Immature natural killer cell (primary cell): Measurements from ENCODE around the gene MRGPRX1. TPM values are rescaled to one million over a fixed set of nuclear protein-coding genes. Genes with fewer than 3 reads are reported as not detected.
"Not testable (repeated sequence)": the region's sequence is repeated elsewhere in the genome, so short reads cannot be mapped to it uniquely, and the experiment has no call there.

Experiments
- DNase-seq, 3 donors: peaks; one replicate each; pipeline ENCODE4 v3.0.0; 2022; ENCODE audit warnings: mixed read lengths in 1 of 3
- H3K27ac Mint-ChIP-seq, 6 donors: one replicate each; pipeline ENCODE4 v1.8.0; 2020; ENCODE audit warnings: mixed read lengths in 6 of 6, mild to moderate bottlenecking in 5 of 6, inconsistent platforms in 4 of 6, moderate library complexity in 3 of 6
- H3K27me3 Mint-ChIP-seq, 3 donors: one replicate each; pipeline ENCODE4 v1.8.0; 2020 to 2021; ENCODE audit warnings: low read depth in 3 of 3, mild to moderate bottlenecking in 3 of 3, mixed read lengths in 3 of 3, moderate library complexity in 3 of 3, inconsistent platforms in 1 of 3
- H3K36me3 Mint-ChIP-seq, 3 donors: one replicate each; pipeline ENCODE4 v1.8.0; 2020; ENCODE audit warnings: mixed read lengths in 3 of 3, inconsistent platforms in 2 of 3, mild to moderate bottlenecking in 2 of 3
- H3K4me1 Mint-ChIP-seq, 2 donors: one replicate each; pipeline ENCODE4 v1.8.0; 2020; ENCODE audit warnings: inconsistent platforms in 2 of 2, mild to moderate bottlenecking in 2 of 2, mixed read lengths in 2 of 2, moderate library complexity in 1 of 2
- H3K4me3 Mint-ChIP-seq, 5 donors: one replicate each; pipeline ENCODE4 v1.8.0; 2020; ENCODE audit warnings: mild to moderate bottlenecking in 5 of 5, mixed read lengths in 5 of 5, inconsistent platforms in 3 of 5, moderate library complexity in 3 of 5
- H3K9me3 Mint-ChIP-seq, 6 donors: one replicate each; pipeline ENCODE4 v1.8.0; 2020; ENCODE audit warnings: mild to moderate bottlenecking in 6 of 6, mixed read lengths in 6 of 6, inconsistent platforms in 4 of 6, moderate library complexity in 3 of 6
- polyA plus RNA-seq, 3 donors: library from polyadenylated mRNA; unstranded; fragments of 300-500 nt; fragmentation: Illumina TruSeq; gene quantifications; one replicate each; pipeline ENCODE4 v1.2.3, GENCODE V29; 2021

Gene MRGPRX1
- polyA plus RNA-seq, 3 donors from 2014 or later: not detected

- Mint-ChIP-seq H3K27ac (no peak overlapping the region), H3K36me3 (no peaks in the 10 kb centered on the region), H3K9me3 (peaks cover 0 to 5% (median 0%) of the 10 kb centered on the region in 6 donors), H3K4me1 (no peaks in the 10 kb centered on the region), H3K4me3 (no peak overlapping the region), H3K27me3 (peaks cover 0 to 12% (median 3%) of the 10 kb centered on the region in 3 donors)
- no peak for DNase-seq
Observed at GRCh38 chr11:18912883-18913282, 26.3 kb downstream of the MRGPRX1 start.

GRCh38 chr11:18907391-18907790 lies 31.8 kb downstream of the MRGPRX1 start:
- Mint-ChIP-seq H3K4me3 (no peak overlapping the region), H3K27ac (no peak overlapping the region), H3K4me1 (no peaks in the 10 kb centered on the region), H3K9me3 (peaks cover 0 to 8% (median 0%) of the 10 kb centered on the region in 6 donors), H3K27me3 (peaks cover 0 to 12% (median 3%) of the 10 kb centered on the region in 3 donors), H3K36me3 (no peaks in the 10 kb centered on the region)
- no peak for DNase-seq

- H3K27ac Mint-ChIP-seq, H3K4me1 Mint-ChIP-seq, H3K36me3 Mint-ChIP-seq, H3K9me3 Mint-ChIP-seq, DNase-seq, H3K4me3 Mint-ChIP-seq: not testable (repeated sequence)
- H3K27me3 Mint-ChIP-seq: peaks cover 7 to 18% (median 13%) of the 10 kb centered on the region in 3 donors
Observed at GRCh38 chr11:18900637-18901036, 38.6 kb downstream of the MRGPRX1 start.

DNA sequence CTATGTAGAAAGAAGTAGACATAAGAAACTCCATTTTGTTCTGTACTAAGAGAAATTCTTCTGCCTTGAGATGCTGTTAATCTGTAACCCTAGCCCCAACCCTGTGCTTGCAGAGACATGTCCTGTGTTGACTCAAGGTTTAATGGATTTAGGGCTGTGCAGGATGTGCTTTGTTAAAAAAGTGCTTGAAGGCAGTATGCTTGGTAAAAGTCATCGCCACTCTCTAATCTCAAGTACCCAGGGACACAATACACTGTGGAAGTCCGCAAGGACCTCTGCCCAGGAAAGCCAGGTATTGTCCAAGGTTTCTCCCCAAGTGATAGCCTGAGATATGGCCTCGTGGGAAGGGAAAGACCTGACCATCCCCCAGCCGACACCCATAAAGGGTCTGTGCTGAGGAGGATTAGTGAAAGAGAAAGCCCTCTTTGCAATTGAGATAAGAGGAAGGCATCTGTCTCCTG lies 39.0 kb downstream of the MRGPRX1 start:
- H3K4me3 Mint-ChIP-seq, H3K36me3 Mint-ChIP-seq, H3K4me1 Mint-ChIP-seq, H3K9me3 Mint-ChIP-seq, DNase-seq, H3K27ac Mint-ChIP-seq: not testable (repeated sequence)
- H3K27me3 Mint-ChIP-seq: peaks cover 7 to 18% (median 13%) of the 10 kb centered on the region in 3 donors

DNA sequence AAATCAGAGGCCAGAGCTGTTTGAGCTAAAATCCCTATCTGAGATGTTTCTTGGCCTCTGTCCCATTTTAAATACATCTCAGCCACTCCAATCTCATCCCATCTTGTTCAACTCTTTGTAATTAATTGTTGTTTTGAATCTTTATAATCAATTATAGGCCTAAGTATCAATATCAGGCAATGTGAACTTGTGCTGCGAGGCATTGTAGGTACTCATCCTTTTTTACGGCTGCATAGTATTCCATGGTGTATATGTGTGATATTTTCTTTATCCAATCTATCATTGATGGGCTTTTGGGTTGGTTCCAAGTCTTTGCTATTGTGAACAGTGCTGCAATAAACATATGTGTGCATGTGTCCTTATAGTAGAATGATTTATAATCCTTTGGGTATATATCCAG lies 47.5 kb downstream of the MRGPRX1 start:
- H3K4me1 Mint-ChIP-seq, DNase-seq, H3K27ac Mint-ChIP-seq, H3K27me3 Mint-ChIP-seq, H3K36me3 Mint-ChIP-seq, H3K4me3 Mint-ChIP-seq, H3K9me3 Mint-ChIP-seq: not testable (repeated sequence)

DNA sequence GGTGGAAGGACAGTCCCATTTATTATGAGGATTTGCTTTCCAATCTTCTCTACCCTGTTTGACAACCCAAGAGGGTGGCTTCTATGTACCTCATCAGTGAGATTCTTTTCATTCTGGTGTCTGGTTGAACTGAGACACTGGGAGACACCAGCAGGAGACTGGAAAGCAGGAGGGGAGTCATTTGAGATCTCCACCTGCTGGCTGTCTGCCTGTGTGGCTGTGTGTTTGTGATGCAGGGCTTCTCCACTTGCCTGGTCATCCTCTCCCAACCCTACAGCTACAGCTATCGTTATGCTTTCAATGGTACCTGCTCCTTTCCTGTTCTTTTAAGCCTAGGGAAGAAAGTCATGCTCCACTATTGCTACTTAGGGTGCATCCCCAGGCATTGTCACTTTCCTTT lies 48.6 kb downstream of the MRGPRX1 start:
- no peaks in the 10 kb centered on the region for H3K36me3 Mint-ChIP-seq
- no peak for DNase-seq
- H3K27ac Mint-ChIP-seq: no peak overlapping the region
- peaks cover 3 to 9% (median 7%) of the 10 kb centered on the region in 3 donors for H3K27me3 Mint-ChIP-seq
- H3K4me1 Mint-ChIP-seq: no peaks in the 10 kb centered on the region
- H3K9me3 Mint-ChIP-seq: peaks cover 0 to 2% (median 0%) of the 10 kb centered on the region in 6 donors
- no peak overlapping the region for H3K4me3 Mint-ChIP-seq

Other genes with a start within 250 kb of the MRGPRX1 start
- gene TMEM86A, start 240.6 kb downstream of the MRGPRX1 start, polyA plus RNA-seq: 1 to 10 TPM in 1 of 3 donors, under 1 TPM in 2; 0.43 to 2.1 (median 0.92) TPM
- gene IGSF22, start 213.2 kb downstream of the MRGPRX1 start, polyA plus RNA-seq: under 1 TPM in 2 of 3 donors, not detected in 1; 0.20 to 0.46 TPM
- gene PTPN5, start 147.6 kb downstream of the MRGPRX1 start, polyA plus RNA-seq: not detected
- under 1 TPM in 1 of 3 donors, not detected in 2; 0.40 TPM for gene MRGPRX2, start 121.3 kb upstream of the MRGPRX1 start, polyA plus RNA-seq
- 10 to 100 TPM; 10.2 to 20.4 (median 13.6) TPM for gene ZDHHC13, start 177.8 kb upstream of the MRGPRX1 start, polyA plus RNA-seq